Hematopoietic multipotent progenitor cell (in vitro differentiated cells): Measurements from ENCODE around the gene LCN6. TPM values are rescaled to one million over a fixed set of nuclear protein-coding genes. Genes with fewer than 3 reads are reported as not detected.

Experiments
- DNase-seq, 3 donors: peaks; one replicate each; pipeline ENCODE4 v3.0.0-alpha.2; 2011 to 2015; ENCODE audit warnings: low read depth in 2 of 3, low spot score in 2 of 3
- small RNA-seq: library from RNA; depleted of rRNA; stranded (forward); fragments of <200 nt; gene quantifications from one replicate; pipeline ENCODE3, GENCODE V24; 2012
- total RNA-seq: library from RNA; depleted of rRNA; stranded (reverse); fragments of >200 nt; gene quantifications from one replicate; pipeline ENCODE4 v1.2.3, GENCODE V29; 2012

The LCN6 gene
- total RNA-seq, 1 donor: 0.81 TPM

DNA sequence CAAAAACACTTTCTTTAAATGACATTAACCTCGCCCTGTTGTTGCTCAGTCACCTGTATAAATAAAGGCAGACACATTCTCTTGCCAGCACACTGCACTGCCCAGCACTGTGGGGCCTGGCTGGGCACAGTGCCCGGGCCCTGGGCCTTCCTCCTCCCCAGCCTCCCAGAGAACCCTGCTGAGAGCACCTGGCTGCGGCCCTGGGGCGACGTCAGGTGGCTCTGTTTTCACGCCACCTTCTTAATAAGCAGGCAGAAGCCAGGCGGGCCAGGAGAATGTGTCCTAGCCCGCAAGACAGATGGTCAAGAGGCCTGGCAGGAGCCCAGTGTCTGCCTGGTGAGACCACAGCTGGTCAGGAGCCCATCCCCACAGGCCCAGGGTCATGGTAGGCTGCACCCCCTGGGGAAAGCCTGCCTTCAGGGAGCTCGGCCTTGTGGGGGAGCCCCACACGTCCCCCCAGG lies 52.9 kb downstream of the LCN6 start:
- no peak for DNase-seq

DNA sequence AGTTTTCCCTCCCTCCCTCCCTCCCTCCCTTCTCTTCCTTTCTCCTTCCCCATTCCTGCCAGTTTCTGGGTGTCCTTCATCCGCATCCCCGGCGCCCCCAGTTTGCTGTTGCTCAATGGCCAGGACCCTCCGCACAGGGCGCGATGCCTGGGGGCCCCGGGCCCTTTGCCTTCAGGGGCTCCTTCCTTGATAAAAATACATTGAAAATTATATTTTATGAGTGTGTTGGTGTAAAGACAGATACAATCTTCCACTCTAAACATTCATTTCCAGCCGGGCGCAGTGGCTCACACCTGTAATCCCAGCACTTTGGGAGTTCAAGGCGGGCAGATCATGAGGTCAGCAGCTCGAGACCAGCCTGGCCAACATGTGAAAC lies 53.5 kb downstream of the LCN6 start:
- no peak for DNase-seq

DNA sequence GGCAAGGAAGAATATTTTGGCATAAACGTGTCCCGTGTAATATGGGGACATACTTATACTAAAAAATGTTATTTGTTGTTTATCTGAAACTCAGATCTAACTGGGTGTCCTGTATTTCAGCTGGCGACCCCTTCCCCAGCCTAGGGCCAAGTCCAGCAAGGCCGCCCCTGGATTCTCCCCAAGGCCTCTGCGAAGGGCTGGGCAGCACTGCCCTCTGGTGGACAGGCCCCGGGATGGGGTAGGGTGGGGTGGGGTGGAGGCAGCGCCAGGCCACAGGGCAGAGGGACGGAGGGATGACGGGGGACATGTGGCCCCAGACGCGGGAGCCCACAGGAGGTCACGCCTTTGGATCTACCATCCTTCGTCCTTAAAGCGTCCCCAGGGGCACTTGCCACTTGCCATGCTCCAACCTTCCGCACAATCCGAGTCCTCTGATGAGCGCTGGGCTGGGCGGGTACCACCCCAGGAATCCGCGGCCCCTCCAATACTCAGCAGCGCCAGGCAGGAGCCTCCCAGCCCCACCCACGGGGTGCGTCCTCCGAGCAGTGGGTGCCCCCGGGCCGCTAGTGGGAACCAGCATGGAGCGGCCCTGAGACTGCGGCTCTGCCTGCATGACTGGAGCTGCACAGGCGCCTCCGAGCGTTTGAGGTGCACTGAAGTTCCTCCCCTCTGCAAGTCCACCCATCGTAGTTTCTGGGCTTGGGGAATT lies 54.0 kb downstream of the LCN6 start:
- DNase-seq: peak in 2 of 3 donors; percentile 60 to 67

Small RNA genes lying within 50 kb of the gene (small RNA-seq; reads per million reads assigned to genes)
- gene ATP6V1G1P3: not detected
- not detected for gene MIR6722

Other genes starting within 250 kb of the LCN6 start
- gene NOTCH1, start 202.5 kb downstream of the LCN6 start, total RNA-seq: 190 TPM
- 272 TPM for gene EGFL7, start 85.6 kb downstream of the LCN6 start, total RNA-seq
- 76.5 TPM for gene AGPAT2, start 61.1 kb downstream of the LCN6 start, total RNA-seq
- 227 TPM for gene DIPK1B, start 36.0 kb downstream of the LCN6 start, total RNA-seq
- 1.3 TPM for gene LCN10, start 5.6 kb downstream of the LCN6 start, total RNA-seq
- gene LCN8, start 9.7 kb upstream of the LCN6 start, total RNA-seq: not detected
- gene LCN15, start 16.0 kb upstream of the LCN6 start, total RNA-seq: not detected
- gene TMEM141, start 42.8 kb upstream of the LCN6 start, total RNA-seq: 47.1 TPM
- 1.6 TPM for gene CCDC183, start 47.8 kb upstream of the LCN6 start, total RNA-seq
- gene RABL6, start 59.4 kb upstream of the LCN6 start, total RNA-seq: 66.8 TPM
- gene AJM1, start 94.0 kb upstream of the LCN6 start, total RNA-seq: 0.27 TPM
- 36.9 TPM for gene PHPT1, start 100.9 kb upstream of the LCN6 start, total RNA-seq
- 1.1 TPM for gene MAMDC4, start 103.8 kb upstream of the LCN6 start, total RNA-seq
- gene EDF1, start 117.8 kb upstream of the LCN6 start, total RNA-seq: 211 TPM
- 20.5 TPM for gene TRAF2, start 138.0 kb upstream of the LCN6 start, total RNA-seq
- gene FBXW5, start 196.2 kb upstream of the LCN6 start, total RNA-seq: 179 TPM
- 0.81 TPM for gene C8G, start 196.7 kb upstream of the LCN6 start, total RNA-seq
- gene LCN12, start 203.7 kb upstream of the LCN6 start, total RNA-seq: 0.54 TPM
- gene PTGDS, start 229.0 kb upstream of the LCN6 start, total RNA-seq: not detected
- gene LCNL1, start 234.5 kb upstream of the LCN6 start, total RNA-seq: not detected
- 16.7 TPM for gene PAXX, start 243.9 kb upstream of the LCN6 start, total RNA-seq
- 0.27 TPM for gene CLIC3, start 248.0 kb upstream of the LCN6 start, total RNA-seq